ENCODE measurements around the gene TSHB. TPM values are rescaled to one million over a fixed set of nuclear protein-coding genes. Genes with fewer than 3 reads are reported as not detected.

TSHB gene
- total and polyA plus RNA-seq, 2 donors: not detected

DNA sequence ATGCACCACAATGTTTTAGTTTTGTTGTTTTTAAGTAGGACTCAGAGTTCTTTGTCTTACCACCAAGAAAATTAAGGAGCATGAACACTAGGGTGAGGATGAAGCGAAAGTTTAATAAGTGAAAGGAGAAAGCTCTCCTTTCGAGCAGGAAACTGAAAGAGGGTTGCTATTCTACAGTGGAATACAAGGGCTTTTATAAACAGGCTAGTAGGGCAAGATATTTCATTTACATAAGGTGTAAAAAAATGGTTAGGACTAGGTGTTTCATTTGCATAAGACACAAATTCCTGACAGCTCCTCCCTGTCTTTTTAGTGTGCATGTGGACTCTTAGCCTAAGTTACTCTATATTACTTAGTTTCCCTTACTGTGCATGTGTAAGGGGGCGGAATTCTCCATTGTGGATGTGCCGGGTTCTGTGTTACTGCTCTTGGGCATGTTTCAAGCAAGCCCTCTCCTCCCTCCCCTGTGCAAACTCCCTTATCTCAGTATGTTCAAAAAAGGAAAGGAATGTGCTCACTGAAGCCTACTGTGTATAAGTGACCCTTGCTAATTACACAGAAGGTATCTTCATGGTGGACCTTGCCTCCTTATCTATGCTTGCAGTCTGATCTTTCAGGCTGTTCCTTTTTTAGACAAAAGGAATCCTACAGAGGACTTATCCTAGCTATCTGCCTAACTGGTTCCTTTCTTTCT is 7.3 kb downstream of the TSHB start:
- Histone ChIP-seq H3K36me3 (ENCODE audit: insufficient read depth) (no peaks in the 10 kb centered on the region), H3K4me3 (ENCODE audit: low read depth, low read length) (no peak overlapping the region), H3K27ac (ENCODE audit: low read depth) (no peak overlapping the region), H3K4me1 (ENCODE audit: insufficient read depth) (no peaks in the 10 kb centered on the region)
- DNase-seq (ENCODE audit: extremely low spot score): no peak
- WGBS: 62% methylated on average over 4 of the region's 4 CpGs

GRCh38 chr1:115040501-115040900 is 10.9 kb downstream of the TSHB start:
- H3K4me3 ChIP-seq (ENCODE audit: low read depth, low read length): no peak overlapping the region
- no peaks in the 10 kb centered on the region for H3K4me1 ChIP-seq (ENCODE audit: insufficient read depth)
- WGBS: 77% methylated on average over 2 of the region's 2 CpGs
- no peak for DNase-seq (ENCODE audit: extremely low spot score)
- no peaks in the 10 kb centered on the region for H3K36me3 ChIP-seq (ENCODE audit: insufficient read depth)
- H3K27ac ChIP-seq (ENCODE audit: low read depth): no peak overlapping the region

- DNase-seq (ENCODE audit: extremely low spot score): no peak
- H3K36me3 ChIP-seq (ENCODE audit: insufficient read depth): no peaks in the 10 kb centered on the region
- H3K4me3 ChIP-seq (ENCODE audit: low read depth, low read length): no peak overlapping the region
- no peaks in the 10 kb centered on the region for H3K4me1 ChIP-seq (ENCODE audit: insufficient read depth)
- no peak overlapping the region for H3K27ac ChIP-seq (ENCODE audit: low read depth)
Observed at GRCh38 chr1:115041654-115042053, 12.0 kb downstream of the TSHB start.

DNA sequence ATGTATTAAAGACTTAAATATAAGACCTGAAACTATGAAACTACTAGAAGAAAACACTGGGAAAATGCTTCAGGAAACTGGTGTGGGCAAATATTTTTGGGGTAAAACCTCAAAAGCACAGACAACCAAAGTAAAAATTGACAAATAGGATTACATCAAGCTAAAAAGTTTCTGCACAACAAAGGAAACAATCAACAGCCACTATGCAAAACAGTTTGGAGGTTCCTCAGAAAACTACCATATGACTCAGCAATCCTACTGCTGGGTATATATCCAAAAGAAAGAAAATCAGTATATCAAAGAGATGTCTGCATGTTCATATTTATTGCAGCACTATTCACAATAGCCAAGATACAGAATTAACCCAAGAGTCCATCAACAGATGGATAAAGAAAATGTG is 17.1 kb downstream of the TSHB start:
- DNase-seq (ENCODE audit: extremely low spot score): no peak
- Histone ChIP-seq H3K4me1 (ENCODE audit: insufficient read depth) (no peaks in the 10 kb centered on the region), H3K36me3 (ENCODE audit: insufficient read depth) (no peaks in the 10 kb centered on the region), H3K4me3 (ENCODE audit: low read depth, low read length) (no peak overlapping the region), H3K27ac (ENCODE audit: low read depth) (no peak overlapping the region)

DNA sequence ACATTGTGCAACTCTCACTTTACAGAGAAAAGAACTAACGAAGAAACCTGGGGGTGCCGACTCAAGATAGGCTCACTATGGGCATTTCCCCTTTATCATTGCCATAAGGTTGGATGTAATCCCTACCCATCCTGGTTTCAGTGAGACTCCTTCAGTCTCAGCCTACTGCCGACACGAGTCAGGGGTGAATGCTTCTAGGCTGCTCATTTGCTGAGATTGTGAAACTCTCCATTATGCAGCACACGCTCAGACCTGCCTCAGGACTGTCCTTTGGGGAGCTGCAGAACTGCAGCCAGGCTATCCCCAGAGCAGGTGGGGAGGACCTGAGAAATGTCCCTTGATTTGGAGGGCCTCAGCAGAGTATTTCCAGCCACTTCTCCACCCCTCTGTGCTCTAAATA is 22.2 kb downstream of the TSHB start:
- Histone ChIP-seq H3K4me3 (ENCODE audit: low read depth, low read length) (no peak overlapping the region), H3K36me3 (ENCODE audit: insufficient read depth) (no peaks in the 10 kb centered on the region), H3K4me1 (ENCODE audit: insufficient read depth) (no peaks in the 10 kb centered on the region), H3K27ac (ENCODE audit: low read depth) (no peak overlapping the region)
- DNase-seq (ENCODE audit: extremely low spot score): no peak
- WGBS: 80% methylated on average over 5 of the region's 5 CpGs

- Histone ChIP-seq H3K4me3 (ENCODE audit: low read depth, low read length) (no peak overlapping the region), H3K36me3 (ENCODE audit: insufficient read depth) (no peaks in the 10 kb centered on the region), H3K4me1 (ENCODE audit: insufficient read depth) (no peaks in the 10 kb centered on the region), H3K27ac (ENCODE audit: low read depth) (no peak overlapping the region)
- no peak for DNase-seq (ENCODE audit: extremely low spot score)
- 48% methylated on average over 9 of the region's 9 CpGs for WGBS
Observed at GRCh38 chr1:115052454-115053083, 22.9 kb downstream of the TSHB start.

DNA sequence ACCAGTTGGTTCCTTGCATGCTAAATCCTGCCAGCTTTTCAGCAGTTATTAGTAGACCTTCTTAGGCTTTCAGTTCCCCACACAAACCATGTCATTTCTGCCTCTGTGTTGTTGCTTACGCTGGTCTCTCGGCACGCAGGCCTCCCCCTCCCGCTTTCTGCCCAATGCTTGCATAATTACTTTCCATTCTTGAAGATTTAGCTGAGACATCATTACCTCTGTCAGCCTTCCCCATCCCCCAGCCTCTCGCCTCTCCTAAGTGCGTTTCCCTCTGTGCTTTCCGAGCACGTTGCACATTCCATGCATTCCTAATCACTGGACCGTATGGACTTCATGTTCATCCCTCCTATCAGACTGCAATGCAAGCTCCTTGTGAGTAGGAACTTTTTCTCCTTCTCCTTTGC is 26.8 kb downstream of the TSHB start:
- 27% methylated on average over 9 of the region's 9 CpGs for WGBS
- Histone ChIP-seq H3K4me1 (ENCODE audit: insufficient read depth) (no peaks in the 10 kb centered on the region), H3K27ac (ENCODE audit: low read depth) (peak overlapping the region; percentile 28), H3K36me3 (ENCODE audit: insufficient read depth) (no peaks in the 10 kb centered on the region), H3K4me3 (ENCODE audit: low read depth, low read length) (peak overlapping the region; percentile 5)
- no peak for DNase-seq (ENCODE audit: extremely low spot score)

GRCh38 chr1:115057661-115058254 is 28.1 kb downstream of the TSHB start:
- H3K4me3 ChIP-seq (ENCODE audit: low read depth, low read length): no peak overlapping the region
- H3K36me3 ChIP-seq (ENCODE audit: insufficient read depth): no peaks in the 10 kb centered on the region
- no peak for DNase-seq (ENCODE audit: extremely low spot score)
- H3K4me1 ChIP-seq (ENCODE audit: insufficient read depth): no peaks in the 10 kb centered on the region
- 79% methylated on average over 6 of the region's 6 CpGs for WGBS
- no peak overlapping the region for H3K27ac ChIP-seq (ENCODE audit: low read depth)

- DNase-seq (ENCODE audit: extremely low spot score): no peak
- Histone ChIP-seq H3K36me3 (ENCODE audit: insufficient read depth) (no peaks in the 10 kb centered on the region), H3K4me1 (ENCODE audit: insufficient read depth) (no peaks in the 10 kb centered on the region), H3K4me3 (ENCODE audit: low read depth, low read length) (no peak overlapping the region), H3K27ac (ENCODE audit: low read depth) (no peak overlapping the region)
- WGBS: 29% methylated on average over 2 of the region's 2 CpGs
Observed at GRCh38 chr1:115059316-115059715, 29.7 kb downstream of the TSHB start.

DNA sequence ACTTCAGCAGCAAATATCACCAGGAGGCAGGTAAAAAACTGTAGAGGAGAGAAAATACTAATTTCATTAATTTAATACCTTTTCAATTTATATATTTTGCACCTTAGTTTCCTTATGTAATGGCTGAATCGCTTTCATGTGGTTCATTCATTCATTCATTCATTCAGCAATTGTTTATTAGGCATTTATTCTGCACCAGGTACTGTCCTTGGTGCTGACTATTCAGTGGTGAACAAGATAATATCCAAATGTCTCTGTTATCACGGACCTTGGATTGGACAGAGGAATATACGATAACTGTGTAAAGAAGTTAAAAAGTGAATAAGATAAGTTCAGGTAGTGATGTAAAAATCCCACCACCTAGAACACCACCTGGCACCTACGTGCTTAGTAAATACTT is 30.9 kb downstream of the TSHB start:
- Histone ChIP-seq H3K4me3 (ENCODE audit: low read depth, low read length) (no peak overlapping the region), H3K36me3 (ENCODE audit: insufficient read depth) (no peaks in the 10 kb centered on the region), H3K4me1 (ENCODE audit: insufficient read depth) (no peaks in the 10 kb centered on the region), H3K27ac (ENCODE audit: low read depth) (no peak overlapping the region)
- WGBS: 64% methylated on average over 4 of the region's 4 CpGs
- no peak for DNase-seq (ENCODE audit: extremely low spot score)

DNA sequence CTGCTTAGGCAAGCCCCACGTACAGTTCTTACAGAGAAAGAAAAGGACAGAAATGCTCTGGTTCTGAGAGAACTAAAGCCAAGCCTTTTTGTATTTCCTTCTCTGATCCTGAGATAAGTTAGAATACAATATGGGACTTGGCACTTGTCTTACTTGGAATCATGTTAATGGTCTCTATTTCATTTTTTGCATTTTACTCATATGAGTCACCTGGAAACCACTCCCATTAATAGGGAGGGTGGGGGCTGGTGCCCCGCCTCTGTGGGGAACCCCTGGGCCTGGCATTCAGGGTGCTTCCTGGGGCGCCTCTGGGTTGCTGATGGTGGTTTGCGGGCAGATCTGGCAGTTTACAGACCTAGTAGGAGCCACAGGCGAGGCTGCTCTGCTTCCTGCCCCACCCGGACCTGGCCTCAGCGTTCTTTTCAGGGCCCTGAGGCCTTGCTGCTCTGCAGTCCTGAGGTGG is 32.9 kb downstream of the TSHB start:
- 71% methylated on average over 7 of the region's 7 CpGs for WGBS
- peak overlapping the region; percentile 30 for H3K27ac ChIP-seq (ENCODE audit: low read depth)
- no peaks in the 10 kb centered on the region for H3K4me1 ChIP-seq (ENCODE audit: insufficient read depth)
- H3K4me3 ChIP-seq (ENCODE audit: low read depth, low read length): no peak overlapping the region
- DNase-seq (ENCODE audit: extremely low spot score): no peak
- H3K36me3 ChIP-seq (ENCODE audit: insufficient read depth): no peaks in the 10 kb centered on the region

DNA sequence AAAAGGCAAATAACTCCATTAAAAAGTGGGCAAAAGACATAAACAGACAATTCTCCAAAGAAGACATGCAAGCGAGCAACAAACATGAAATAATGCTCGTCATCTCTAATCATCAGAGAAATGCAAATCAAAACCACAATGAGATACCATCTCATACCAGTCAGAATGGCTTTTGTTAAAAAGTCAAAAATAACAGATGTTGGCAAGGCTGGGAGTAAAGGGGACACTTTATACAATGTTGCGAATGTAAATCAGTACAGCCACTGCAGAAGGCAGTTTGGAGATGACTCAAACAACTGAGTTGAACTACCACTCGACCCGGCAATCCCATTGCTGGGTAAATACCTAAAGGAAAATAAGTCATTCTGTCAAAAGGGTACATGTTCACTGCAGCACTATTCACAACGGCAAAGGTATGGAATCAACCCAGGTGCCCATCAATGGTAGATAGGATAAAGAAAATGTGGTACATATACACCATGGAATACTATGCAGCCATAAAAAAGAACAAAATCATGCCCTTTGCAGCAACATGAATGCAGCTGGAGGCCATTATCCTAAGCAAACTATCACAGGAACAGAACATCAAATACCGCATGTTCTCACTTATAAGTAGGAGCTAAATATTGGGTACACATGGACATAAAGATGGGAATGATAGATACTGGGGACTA is 33.7 kb downstream of the TSHB start:
- Histone ChIP-seq H3K36me3 (ENCODE audit: insufficient read depth) (no peaks in the 10 kb centered on the region), H3K4me3 (ENCODE audit: low read depth, low read length) (no peak overlapping the region), H3K27ac (ENCODE audit: low read depth) (no peak overlapping the region), H3K4me1 (ENCODE audit: insufficient read depth) (peaks cover 4% of the 10 kb centered on the region)
- no peak for DNase-seq (ENCODE audit: extremely low spot score)
- WGBS: 79% methylated on average over 7 of the region's 7 CpGs

DNA sequence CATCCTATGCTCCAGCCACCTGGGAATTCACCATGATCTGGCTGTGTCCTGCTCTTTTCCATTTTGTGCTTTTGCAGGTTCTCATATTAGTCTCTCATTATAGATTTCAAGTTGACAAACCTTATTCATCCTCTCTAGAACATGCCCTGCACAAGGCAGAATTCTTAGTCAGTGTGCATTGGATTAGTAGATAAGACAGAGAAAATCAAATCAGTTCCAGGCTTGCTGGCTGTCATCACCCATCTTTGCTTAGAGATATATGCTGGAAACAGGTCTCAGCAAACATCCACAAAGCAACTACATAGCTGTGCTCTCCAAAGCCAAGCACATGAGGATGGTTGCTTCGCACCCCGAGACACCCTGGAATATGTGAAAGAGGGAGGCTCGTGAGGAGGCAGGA is 34.8 kb downstream of the TSHB start:
- DNase-seq (ENCODE audit: extremely low spot score): no peak
- Histone ChIP-seq H3K4me3 (ENCODE audit: low read depth, low read length) (no peak overlapping the region), H3K36me3 (ENCODE audit: insufficient read depth) (no peaks in the 10 kb centered on the region), H3K4me1 (ENCODE audit: insufficient read depth) (peaks cover 4% of the 10 kb centered on the region), H3K27ac (ENCODE audit: low read depth) (no peak overlapping the region)
- WGBS: 70% methylated on average over 3 of the region's 3 CpGs

GRCh38 chr1:115065021-115065420 is 35.4 kb downstream of the TSHB start:
- Histone ChIP-seq H3K36me3 (ENCODE audit: insufficient read depth) (no peaks in the 10 kb centered on the region), H3K4me1 (ENCODE audit: insufficient read depth) (peaks cover 4% of the 10 kb centered on the region), H3K4me3 (ENCODE audit: low read depth, low read length) (no peak overlapping the region), H3K27ac (ENCODE audit: low read depth) (no peak overlapping the region)
- no peak for DNase-seq (ENCODE audit: extremely low spot score)
- 84% methylated on average over 6 of the region's 6 CpGs for WGBS
